CD4-positive, alpha-beta T cell treated with Interleukin-6 for 4 hours (primary cell): ENCODE measurements around the gene CREB3L4.
A peak's percentile ranks its signal among the peaks of the same experiment; 100 is the strongest.
"Not testable (repeated sequence)": the region's sequence is repeated elsewhere in the genome, so short reads cannot be mapped to it uniquely, and the experiment has no call there.

Experiments
- DNase-seq: peaks from one replicate; pipeline ENCODE4 v3.0.0-alpha.2; 2020; ENCODE audit warnings: mixed read lengths

The CREB3L4 gene

DNA sequence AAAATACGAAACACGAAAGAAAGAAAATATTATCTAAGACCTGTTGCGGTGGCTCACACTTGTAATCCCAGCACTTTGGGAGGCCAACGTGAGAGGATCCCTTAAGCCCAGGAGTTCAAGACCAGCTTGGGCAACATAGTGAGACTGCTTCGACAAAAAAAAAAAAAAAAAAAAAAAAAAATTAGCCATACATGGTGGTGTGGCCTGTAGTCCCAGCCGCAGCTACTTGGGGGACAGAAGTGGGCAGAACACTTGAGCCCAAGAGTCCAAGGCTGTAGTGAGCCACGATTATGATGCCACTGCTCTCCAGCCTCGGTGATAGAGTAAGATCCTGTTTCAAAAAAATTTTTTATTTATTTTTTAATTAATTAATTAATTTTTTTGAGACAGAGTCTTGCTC is 19.9 kb downstream of the CREB3L4 start:
- DNase-seq: no peak

DNA sequence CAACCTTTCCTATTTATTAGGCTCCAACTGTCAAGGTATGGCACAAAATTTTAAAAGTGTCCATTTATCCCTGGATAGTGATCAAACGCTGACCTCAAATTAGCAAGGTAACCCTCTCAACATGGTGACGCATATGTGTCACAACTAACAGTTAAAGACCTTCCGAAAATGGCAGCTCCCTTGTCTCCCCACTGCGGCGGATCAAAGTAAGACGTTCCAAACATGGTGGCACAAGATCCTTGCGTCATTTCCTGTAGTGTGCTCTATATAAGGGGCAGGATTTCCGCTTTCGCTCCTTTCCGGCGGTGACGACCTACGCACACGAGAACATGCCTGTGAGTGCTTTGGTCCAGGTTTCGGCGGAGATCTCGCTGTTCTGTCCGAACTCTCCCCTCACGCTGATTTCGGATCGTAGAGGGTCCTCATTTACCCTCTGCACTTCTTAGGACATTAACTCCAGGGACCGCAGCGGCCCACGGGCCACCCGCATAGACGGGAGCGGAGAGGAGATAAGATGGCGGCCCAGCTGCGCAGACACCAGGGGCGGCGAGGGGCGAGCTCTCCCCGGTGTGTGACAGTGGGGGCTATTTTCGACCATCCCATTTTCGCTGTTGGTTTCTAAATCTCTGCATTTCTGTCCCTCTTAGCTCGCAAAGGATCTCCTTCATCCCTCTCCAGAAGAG is 22.9 kb downstream of the CREB3L4 start, which contains the start of gene RPS27:
Gene RPS27 (plus strand): TSS at position 295 of the 683 bp plus-strand sequence. CDS start 35 bp downstream, at position 330.
- peak; percentile 90 for DNase-seq

DNA sequence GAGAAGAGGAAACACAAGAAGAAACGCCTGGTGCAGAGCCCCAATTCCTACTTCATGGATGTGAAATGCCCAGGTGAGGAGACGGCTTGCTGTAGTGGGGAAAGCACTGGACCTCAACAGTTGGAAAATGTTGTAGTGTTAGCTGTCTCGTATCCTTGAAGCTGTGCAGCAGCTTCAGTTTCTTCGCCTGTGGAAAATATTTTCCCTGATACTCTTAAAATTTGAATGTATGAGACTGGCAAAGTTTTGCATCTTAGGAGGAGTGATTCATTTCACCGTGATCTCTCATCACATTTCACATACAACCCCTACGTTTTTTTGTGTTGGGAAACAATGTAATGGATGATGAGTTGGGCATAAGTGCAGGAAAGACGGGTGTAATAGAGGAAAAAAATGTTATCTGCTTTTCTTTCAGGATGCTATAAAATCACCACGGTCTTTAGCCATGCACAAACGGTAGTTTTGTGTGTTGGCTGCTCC is 23.5 kb downstream of the CREB3L4 start:
- DNase-seq: no peak

DNA sequence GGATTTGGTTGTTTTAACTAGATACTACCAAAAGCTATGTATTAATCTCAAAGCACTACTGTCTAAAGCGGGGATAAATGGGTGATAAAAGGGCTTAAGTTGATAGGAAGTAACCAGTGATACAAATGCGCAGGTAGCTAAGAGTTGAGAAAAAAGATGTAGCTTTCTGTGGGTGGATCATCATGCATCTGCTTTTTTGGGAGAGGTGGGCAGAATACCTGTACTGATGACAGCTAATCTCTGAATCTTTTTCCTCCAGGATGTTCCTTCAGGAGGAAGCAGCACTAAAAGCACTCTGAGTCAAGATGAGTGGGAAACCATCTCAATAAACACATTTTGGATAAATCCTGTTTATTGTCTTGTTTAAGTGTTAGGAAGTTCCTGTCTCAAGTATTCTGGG is 24.1 kb downstream of the CREB3L4 start:
- DNase-seq: no peak

DNA sequence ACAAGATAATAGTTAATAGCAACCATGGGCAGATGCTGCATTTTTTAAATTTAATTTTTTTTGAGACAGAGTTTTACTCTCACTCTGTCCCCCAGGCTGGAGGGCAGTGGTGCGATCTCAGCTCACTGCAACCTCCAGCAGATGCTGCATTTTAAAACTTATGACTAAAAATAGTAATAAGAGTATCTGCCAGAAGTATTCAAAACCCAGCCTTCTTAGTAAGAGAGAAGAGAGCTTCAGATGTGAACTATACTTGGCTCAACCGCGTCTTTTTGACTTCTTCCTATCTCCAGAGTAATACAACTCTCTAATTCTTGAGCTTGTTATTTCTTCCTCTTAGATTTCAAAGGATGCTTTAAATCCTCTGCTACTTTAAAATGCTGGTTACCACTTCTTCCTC is 27.5 kb downstream of the CREB3L4 start:
- no peak for DNase-seq

DNA sequence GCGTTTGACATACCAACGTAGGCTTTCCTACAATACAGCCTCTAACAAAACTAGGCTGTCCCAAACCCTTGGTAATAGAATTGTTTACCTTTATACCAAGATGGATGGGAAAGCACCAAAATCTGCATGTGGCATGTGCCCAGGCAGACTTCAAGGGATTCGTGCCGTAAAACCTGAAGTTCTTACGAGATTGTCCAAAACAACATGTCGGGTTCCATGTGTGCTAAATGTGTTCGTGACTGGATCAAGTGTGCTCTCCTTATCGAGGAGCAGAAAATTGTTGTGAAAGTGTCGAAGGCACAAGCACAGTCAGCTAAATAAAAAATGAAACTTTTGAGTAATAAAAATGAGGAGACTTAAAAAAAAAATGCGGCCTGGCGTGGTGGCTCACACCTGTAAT is 27.9 kb downstream of the CREB3L4 start:
- no peak for DNase-seq

DNA sequence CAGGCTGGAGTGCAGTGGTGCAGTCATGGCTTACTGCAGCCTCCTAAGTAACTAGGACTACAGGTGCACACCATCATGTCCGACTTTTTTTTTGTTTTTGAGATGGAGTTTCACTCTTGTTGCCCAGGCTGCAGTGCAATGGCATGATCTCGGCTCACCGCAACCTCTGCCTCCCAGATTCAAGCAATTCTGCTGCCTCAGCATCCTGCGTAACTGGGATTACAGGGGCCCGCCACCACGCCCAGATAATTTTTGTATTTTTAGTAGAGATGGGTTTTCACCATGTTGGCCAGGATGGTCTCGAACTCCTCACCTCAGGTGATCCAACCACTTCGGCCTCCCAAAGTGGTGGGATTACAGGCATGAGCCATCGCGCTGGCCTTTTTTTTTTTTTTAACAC is 29.2 kb downstream of the CREB3L4 start:
- DNase-seq: not testable (repeated sequence)

DNA sequence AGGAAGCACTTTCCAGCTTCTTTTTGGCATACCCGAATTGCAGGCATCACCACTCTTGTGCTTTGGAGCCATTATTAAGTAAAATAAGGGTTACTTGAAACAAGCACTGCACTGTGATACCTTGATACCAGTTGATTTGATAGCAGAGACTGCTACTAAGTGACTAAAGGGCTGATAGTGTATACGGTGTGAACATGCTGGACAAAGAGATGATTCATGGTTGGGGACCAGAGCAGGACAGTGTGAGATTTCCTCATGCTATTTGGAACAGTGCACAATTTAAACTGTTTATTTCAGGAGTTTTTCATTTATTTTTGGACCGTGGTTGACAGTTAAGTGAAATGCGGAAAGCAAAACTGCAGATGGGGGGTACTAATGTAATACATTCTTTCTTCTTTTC is 32.7 kb downstream of the CREB3L4 start:
- DNase-seq: no peak

DNA sequence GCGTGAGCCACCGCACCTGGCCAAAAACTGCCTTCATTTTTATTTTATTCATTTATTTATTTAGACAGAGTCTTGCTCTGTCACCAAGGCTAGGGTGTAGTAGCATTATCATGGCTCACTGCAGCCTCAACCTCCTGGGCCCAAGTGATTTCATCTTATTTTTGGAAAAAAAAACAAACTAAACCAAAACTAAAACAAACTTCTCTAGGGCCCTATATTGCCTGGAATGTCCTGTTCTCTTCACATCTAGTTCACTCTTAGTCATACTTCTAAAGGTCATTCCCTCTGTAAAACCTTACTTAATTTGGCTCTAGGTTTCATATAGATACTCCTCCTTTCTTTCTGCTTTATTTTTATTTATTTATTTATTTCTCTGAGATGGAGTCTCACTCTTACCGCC is 38.4 kb downstream of the CREB3L4 start:
- DNase-seq: no peak

DNA sequence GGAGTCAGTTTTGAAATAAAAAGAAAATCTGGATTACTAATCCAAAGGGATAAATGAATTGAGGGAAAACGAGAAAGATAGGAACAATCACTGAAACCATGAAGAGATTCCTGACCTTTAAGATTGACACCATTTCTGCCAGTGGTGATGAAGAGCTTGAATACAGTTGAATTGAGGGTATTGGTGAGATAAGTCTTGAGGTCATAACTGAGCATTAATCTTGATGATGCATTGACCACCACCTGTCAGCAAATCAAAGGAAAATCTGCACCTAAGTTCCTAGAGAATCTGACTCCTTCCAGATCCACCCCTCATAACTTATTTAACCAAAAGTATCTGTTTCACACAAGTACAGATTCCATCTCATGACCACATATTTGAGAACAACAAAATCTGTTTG is 44.4 kb downstream of the CREB3L4 start:
- DNase-seq: no peak

DNA sequence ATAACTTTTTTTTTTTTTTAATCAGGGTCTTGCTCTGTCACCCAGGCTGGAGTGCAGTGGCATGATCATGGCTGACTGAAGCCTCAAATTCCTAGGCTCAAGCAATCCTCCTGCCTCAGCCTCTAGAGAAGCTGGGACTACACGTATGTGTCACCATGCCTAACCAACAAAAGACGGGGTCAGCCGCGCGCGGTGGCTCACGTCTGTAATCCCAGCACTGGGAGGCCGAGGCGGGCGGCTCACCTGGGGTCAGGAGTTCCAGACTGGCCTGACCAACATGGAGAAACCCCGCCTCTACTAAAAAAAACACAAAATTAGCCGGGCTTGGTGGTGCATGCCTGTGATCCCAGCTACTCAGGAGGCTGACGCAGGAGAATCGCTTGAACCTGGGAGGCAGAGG is 44.8 kb downstream of the CREB3L4 start:
- DNase-seq: not testable (repeated sequence)

DNA sequence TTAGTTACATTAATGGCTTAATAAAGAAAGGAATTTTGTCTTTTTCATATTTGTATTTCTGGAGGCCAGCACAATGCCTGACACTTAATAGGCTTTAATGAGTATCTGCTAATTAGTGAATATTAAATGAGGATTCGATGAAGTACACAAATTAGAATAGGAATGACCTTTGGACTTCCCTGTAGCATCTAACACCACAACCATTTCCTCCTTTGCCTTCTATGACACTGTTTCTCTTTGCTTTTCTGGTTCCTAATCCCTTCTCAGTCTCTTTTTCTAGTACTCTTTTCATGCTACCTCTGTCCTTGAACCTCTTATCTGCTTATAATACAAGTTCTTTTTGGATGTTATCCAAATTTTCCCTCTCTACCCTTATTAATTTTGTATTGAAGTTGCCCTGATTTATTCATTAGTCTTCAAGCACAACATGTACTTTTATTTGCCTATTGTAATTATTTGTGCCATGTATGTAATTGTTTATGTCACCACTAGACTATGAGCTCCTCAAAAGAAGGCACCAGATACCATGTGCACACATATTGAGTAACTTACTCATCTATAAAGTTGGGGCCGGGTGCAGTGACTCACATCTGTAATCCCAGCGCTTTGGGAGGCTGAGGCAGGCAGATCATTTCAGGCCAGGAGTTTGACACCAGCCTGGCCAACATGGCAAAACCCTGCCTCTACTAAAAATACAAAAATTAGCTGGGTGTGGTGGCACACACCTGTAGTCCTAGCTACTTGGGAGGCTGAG is 46.6 kb downstream of the CREB3L4 start:
- no peak for DNase-seq

DNA sequence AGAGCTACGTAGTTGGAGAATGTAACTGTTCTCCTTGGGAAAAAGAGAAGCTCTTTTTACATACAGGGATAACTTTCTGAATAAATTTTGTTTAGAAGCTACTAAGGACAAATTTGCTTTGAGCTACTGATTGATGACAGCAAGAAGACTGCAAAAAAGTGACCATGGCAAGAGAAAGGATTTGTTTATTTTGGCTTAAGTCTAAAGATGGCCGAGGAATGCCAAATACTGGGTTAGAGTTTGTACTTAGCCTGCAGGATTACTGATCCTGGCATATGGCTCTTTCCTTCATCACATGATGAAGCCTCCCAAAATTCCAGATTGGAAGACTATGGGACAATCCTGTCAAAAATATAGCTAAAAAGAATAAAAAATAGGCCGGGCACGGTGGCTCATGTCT is 51.6 kb downstream of the CREB3L4 start:
- DNase-seq: no peak

DNA sequence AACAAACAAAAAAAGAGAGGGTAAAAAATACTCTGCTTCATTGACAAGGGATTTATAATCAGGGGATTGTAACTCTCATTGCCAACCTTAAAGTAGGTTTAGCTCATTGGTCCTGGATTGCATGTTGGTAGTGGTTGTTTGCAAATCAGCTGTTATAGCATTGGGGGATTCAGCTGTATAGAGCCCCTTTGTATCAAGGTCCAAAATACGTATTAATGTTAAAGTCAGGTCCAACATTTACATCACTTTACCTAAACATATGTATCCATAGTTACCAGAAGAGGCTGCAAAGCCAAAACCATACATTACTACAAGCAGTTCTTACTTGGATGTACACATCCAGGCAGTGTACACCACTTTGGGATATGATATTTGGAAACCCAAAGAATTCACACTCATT is 52.2 kb downstream of the CREB3L4 start:
- no peak for DNase-seq
